K562 (cell line): Measurements from ENCODE around the gene PARP1. TPM values are rescaled to one million over a fixed set of nuclear protein-coding genes. Genes with fewer than 3 reads are reported as not detected.

Experiments used
- CEBPG ChIP-seq, 3 experiments: fragments of 200-800 bp in 1 of 3; sonication (Bioruptor generic) in 1 of 3; sonication (generic) in 1 of 3; formaldehyde crosslinking in 1 of 3; IDR thresholded peaks in 2 of 3; conservative IDR thresholded peaks in 1 of 3; 2 replicates each; pipeline versions ENCODE4 v1.6.1 to v1.8.0; 2016 to 2022; ENCODE audit warnings: missing compliant biosample characterization in 2 of 3, missing genetic modification characterization in 2 of 3, mild to moderate bottlenecking in 1 of 3, missing genetic modification reagents in 1 of 3
- HLTF ChIP-seq: fragments of 450-650 bp; IDR thresholded peaks from 2 replicates; pipeline ENCODE4 v1.6.1; 2016
- ZBTB40 ChIP-seq, 2 experiments: fragments of 450-650 bp in 1 of 2; sonication (generic) in 1 of 2; formaldehyde crosslinking in 1 of 2; IDR thresholded peaks; 2 replicates each; pipeline versions ENCODE4 v1.7.1 to v1.9.0; 2016 to 2022; ENCODE audit warnings: inconsistent platforms in 1 of 2, mild to moderate bottlenecking in 1 of 2, missing genetic modification reagents in 1 of 2
- polyA plus RNA-seq, 8 experiments: library from polyadenylated mRNA; depleted of rRNA in 4 of 8; stranded (reverse) in 5 of 8; unstranded in 3 of 8; fragments of >200 nt; fragmentation: Nextera tagmentation in 2 of 8; fragmentation: Illumina TruSeq in 1 of 8; extraction: Ambion mirVana in 2 of 8; extraction: Trizol in 1 of 8; gene quantifications; 2 replicates each; pipeline versions ENCODE4 v1.2.1 to v1.2.3, GENCODE V29; 2011 to 2014; ENCODE audit warnings: inconsistent platforms in 1 of 8, missing spikeins in 1 of 8
- total RNA-seq, 7 experiments: library from RNA; depleted of rRNA in 6 of 7; stranded (reverse); fragments of >200 nt in 6 of 7; fragmentation: Illumina TruSeq in 2 of 7; extraction: Trizol in 2 of 7; gene quantifications; 2 replicates each; pipeline versions ENCODE4 v1.2.1 to v1.2.3, GENCODE V29; 2011 to 2021; ENCODE audit warnings: low replicate concordance in 1 of 7
- TF ChIP-seq, protein P1 (sequence below): sonication (generic); formaldehyde crosslinking; IDR thresholded peaks from 2 replicates; pipeline ENCODE4 v1.8.0; 2022; ENCODE audit warnings: missing genetic modification reagents, mild to moderate bottlenecking, borderline replicate concordance

The PARP1 gene
- total and polyA plus RNA-seq, 9 of the 15 experiments (the other 6 are each of a cell fraction or from before 2014, with no cell fraction given), result 121 to 306 (median 250) TPM

- no peak for TF ChIP-seq ZBTB40 (IDR thresholded peaks at IDR 0.05)
- no peak for TF ChIP-seq ZBTB40 (CRISPR knock-in tag; IDR thresholded peaks at IDR 0.05)
- TF ChIP-seq CEBPG (CRISPR knock-in tag; IDR thresholded peaks at IDR 0.05), result no peak
- TF ChIP-seq CEBPG (tag; conservative IDR thresholded peaks at IDR 0.05 in 1 of 2, IDR thresholded peaks at IDR 0.05 in 1 of 2), result no peak
- TF ChIP-seq HLTF, result no peak
- TF ChIP-seq, protein P1, sequence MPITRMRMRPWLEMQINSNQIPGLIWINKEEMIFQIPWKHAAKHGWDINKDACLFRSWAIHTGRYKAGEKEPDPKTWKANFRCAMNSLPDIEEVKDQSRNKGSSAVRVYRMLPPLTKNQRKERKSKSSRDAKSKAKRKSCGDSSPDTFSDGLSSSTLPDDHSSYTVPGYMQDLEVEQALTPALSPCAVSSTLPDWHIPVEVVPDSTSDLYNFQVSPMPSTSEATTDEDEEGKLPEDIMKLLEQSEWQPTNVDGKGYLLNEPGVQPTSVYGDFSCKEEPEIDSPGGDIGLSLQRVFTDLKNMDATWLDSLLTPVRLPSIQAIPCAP, result no peak
These were observed 35.0 kb downstream of the PARP1 start (continued) for GRCh38 chr1:226372885-226373284.
